Colonic mucosa (tissue), 4 donors: ENCODE results near the gene CERS1. TPM values are rescaled to one million over a fixed set of nuclear protein-coding genes. Genes with fewer than 3 reads are reported as not detected.

ENCODE experiments used
- DNase-seq: peaks from one replicate; pipeline ENCODE4 v3.0.0-alpha.2; 2020
- H3K27ac ChIP-seq: fragments of 200-600 bp; one replicate; pipeline ENCODE4 v1.8.0; 2021
- H3K27me3 ChIP-seq: fragments of 200-600 bp; one replicate; pipeline ENCODE4 v1.8.0; 2021
- H3K36me3 ChIP-seq: fragments of 200-600 bp; one replicate; pipeline ENCODE4 v1.8.0; 2021
- H3K4me1 ChIP-seq: fragments of 200-600 bp; one replicate; pipeline ENCODE4 v1.8.0; 2021; ENCODE audit warnings: mild to moderate bottlenecking
- H3K4me3 ChIP-seq: fragments of 200-600 bp; one replicate; pipeline ENCODE4 v1.8.0; 2021
- H3K9ac ChIP-seq, 2 donors: one replicate each; pipeline ENCODE4 v1.7.0; 2013; ENCODE audit warnings: control low read depth in 2 of 2, low read depth in 2 of 2, low read length in 2 of 2
- H3K9me3 ChIP-seq: fragments of 200-600 bp; one replicate; pipeline ENCODE4 v1.8.0; 2021
- CTCF ChIP-seq: fragments of 200-600 bp; IDR thresholded peaks from one replicate; pipeline ENCODE4 v1.8.0; 2022; ENCODE audit warnings: antibody characterized with exemption, mild to moderate bottlenecking
- intact Hi-C: fragments of 100-400 bp; cut with DNase I; formaldehyde crosslinking; loops from one replicate; pipeline ENCODE4 v1.14.1; 2022
- total RNA-seq, 2 donors: library from RNA; stranded (reverse); fragmentation: NEBNext Ultra II Directional in 1 of 2; extraction: Animal tissue kit (Norgen Biotek cat#: 25700) in 1 of 2; gene quantifications; one replicate each; pipeline ENCODE4 v1.2.1, GENCODE V29; 2021
- donor health status: healthy.
- donor health status: DM: no; HTN: no; CAD: no.
- donor health status: DM: no; HTN: no; CAD: no.

Gene CERS1
- total RNA-seq, 2 donors from 2014 or later, result 0.15 to 0.58 TPM

- no peak for TF ChIP-seq CTCF
- no peaks in the 10 kb centered on the region for H3K9me3 ChIP-seq
- intact Hi-C loops, result no loop called here
- no peaks in the 10 kb centered on the region for H3K27me3 ChIP-seq
- H3K36me3 ChIP-seq, result no peaks in the 10 kb centered on the region
- H3K27ac ChIP-seq, result no peak overlapping the region
- H3K4me1 ChIP-seq, result peaks cover 9% of the 10 kb centered on the region
- DNase-seq, result no peak
- H3K9ac ChIP-seq, result no peak overlapping the region
- H3K4me3 ChIP-seq, result no peak overlapping the region
Measured at GRCh38 chr19:18913466-18913865, 17.5 kb upstream of the CERS1 start.

- DNase-seq, result no peak
- no peak for TF ChIP-seq CTCF
- intact Hi-C loops, result no loop called here
- H3K4me3 ChIP-seq, result no peak overlapping the region
- no peak overlapping the region for H3K9ac ChIP-seq
- H3K27me3 ChIP-seq, result no peaks in the 10 kb centered on the region
- H3K4me1 ChIP-seq, result peaks cover 5% of the 10 kb centered on the region
- no peaks in the 10 kb centered on the region for H3K9me3 ChIP-seq
- no peak overlapping the region for H3K27ac ChIP-seq
- no peaks in the 10 kb centered on the region for H3K36me3 ChIP-seq
Measured at GRCh38 chr19:18912933-18913332, 17.0 kb upstream of the CERS1 start.

- no peak for DNase-seq
- H3K4me3 ChIP-seq, result no peak overlapping the region
- H3K9me3 ChIP-seq, result no peaks in the 10 kb centered on the region
- no peak for TF ChIP-seq CTCF
- peaks cover 6% of the 10 kb centered on the region for H3K36me3 ChIP-seq
- H3K4me1 ChIP-seq, result no peaks in the 10 kb centered on the region
- H3K27me3 ChIP-seq, result no peaks in the 10 kb centered on the region
- H3K9ac ChIP-seq, result no peak overlapping the region
- intact Hi-C loops, result no loop called here
- H3K27ac ChIP-seq, result no peak overlapping the region
Measured at GRCh38 chr19:18910801-18911436, 15.0 kb upstream of the CERS1 start.

GRCh38 chr19:18910010-18910409 lies 14.1 kb upstream of the CERS1 start:
- Histone ChIP-seq H3K4me3 (no peak overlapping the region), H3K36me3 (peaks cover 6% of the 10 kb centered on the region), H3K27ac (no peak overlapping the region), H3K9me3 (no peaks in the 10 kb centered on the region), H3K9ac (no peak overlapping the region), H3K4me1 (no peaks in the 10 kb centered on the region), H3K27me3 (no peaks in the 10 kb centered on the region)
- DNase-seq, result no peak
- TF ChIP-seq CTCF, result no peak
- intact Hi-C loops, result no loop called here

- H3K9ac ChIP-seq, result no peak overlapping the region
- no peak overlapping the region for H3K4me3 ChIP-seq
- no peaks in the 10 kb centered on the region for H3K4me1 ChIP-seq
- intact Hi-C loops, result no loop called here
- no peak for TF ChIP-seq CTCF
- no peak for DNase-seq
- H3K27ac ChIP-seq, result no peak overlapping the region
- no peaks in the 10 kb centered on the region for H3K9me3 ChIP-seq
- no peaks in the 10 kb centered on the region for H3K27me3 ChIP-seq
- H3K36me3 ChIP-seq, result peaks cover 6% of the 10 kb centered on the region
Measured at GRCh38 chr19:18908917-18909619, 13.1 kb upstream of the CERS1 start.
